Endodermal cell (in vitro differentiated cells): ENCODE data around the gene TULP4. TPM values are rescaled to one million over a fixed set of nuclear protein-coding genes. Genes with fewer than 3 reads are reported as not detected.

ENCODE experiments used
- DNase-seq: peaks from one replicate; pipeline ENCODE4 v3.0.0-alpha.2; 2017
- H3K27ac ChIP-seq: 2 replicates; pipeline ENCODE4 v1.5.1; 2013; ENCODE audit warnings: mild to moderate bottlenecking, low read depth, low read length, moderate library complexity
- H3K27me3 ChIP-seq: 2 replicates; pipeline ENCODE4 v1.6.1; 2013; ENCODE audit warnings: mild to moderate bottlenecking, low read length, moderate library complexity; ENCODE audit not compliant: insufficient read depth, control insufficient read depth, poor library complexity, severe bottlenecking
- H3K36me3 ChIP-seq: 2 replicates; pipeline ENCODE4 v1.7.0; 2013; ENCODE audit warnings: mild to moderate bottlenecking, low read length, moderate library complexity; ENCODE audit not compliant: control insufficient read depth, insufficient read depth
- H3K4me1 ChIP-seq: one replicate; pipeline ENCODE4 v1.7.0; 2013; ENCODE audit warnings: low read length; ENCODE audit not compliant: control insufficient read depth, insufficient read depth
- H3K4me3 ChIP-seq: 2 replicates; pipeline ENCODE4 v1.5.1; 2013; ENCODE audit warnings: mild to moderate bottlenecking, low read length, moderate library complexity
- H3K9ac ChIP-seq: 2 replicates; pipeline ENCODE4 v1.6.1; 2013; ENCODE audit warnings: mild to moderate bottlenecking, low read length, moderate library complexity; ENCODE audit not compliant: poor library complexity, severe bottlenecking; ENCODE audit errors: extremely low read depth
- H3K9me3 ChIP-seq: 2 replicates; pipeline ENCODE4 v1.6.1; 2013; ENCODE audit warnings: mild to moderate bottlenecking, low read length, moderate library complexity; ENCODE audit not compliant: control insufficient read depth
- H3K27ac Mint-ChIP-seq: 2 replicates; pipeline ENCODE4 v1.8.0; 2020; ENCODE audit warnings: mixed read lengths
- H3K27me3 Mint-ChIP-seq: 2 replicates; pipeline ENCODE4 v1.8.0; 2021; ENCODE audit warnings: mild to moderate bottlenecking, mixed read lengths; ENCODE audit not compliant: insufficient read depth
- H3K36me3 Mint-ChIP-seq: 2 replicates; pipeline ENCODE4 v1.8.0; 2020; ENCODE audit warnings: low read depth, mixed read lengths
- H3K4me1 Mint-ChIP-seq: 2 replicates; pipeline ENCODE4 v1.8.0; 2020; ENCODE audit warnings: mixed read lengths
- H3K4me3 Mint-ChIP-seq: 2 replicates; pipeline ENCODE4 v1.8.0; 2020; ENCODE audit warnings: mild to moderate bottlenecking, moderate library complexity, mixed read lengths
- H3K9me3 Mint-ChIP-seq: 2 replicates; pipeline ENCODE4 v1.8.0; 2020; ENCODE audit warnings: mild to moderate bottlenecking, mixed read lengths
- WGBS, 2 experiments: methylation state at CpG; one replicate each; pipeline versions ENCODE4 v1.1.5 to v1.1.7; 2013; ENCODE audit warnings: missing lambda C conversion rate in 2 of 2, mixed read lengths in 1 of 2; ENCODE audit not compliant: insufficient coverage in 1 of 2, insufficient read length in 1 of 2; 5-methylcytosine and 5-hydroxymethylcytosine counted together
- total RNA-seq, 2 donors: library from RNA; stranded (reverse); fragmentation: NEBNext Ultra II Directional in 1 of 2; extraction: Animal tissue kit (Norgen Biotek cat#: 25700) in 1 of 2; gene quantifications; 2 replicates in 1 of 2; 3 replicates in 1 of 2; pipeline ENCODE4 v1.2.1, GENCODE V29; 2021
- TF ChIP-seq, protein P1 (sequence below): fragments of 200-600 bp; sonication (generic); conservative IDR thresholded peaks from 2 replicates; pipeline ENCODE4 v1.5.0; 2021; ENCODE audit warnings: antibody characterized with exemption, mild to moderate bottlenecking

TULP4 gene
- total RNA-seq, 2 donors from 2014 or later: 102 to 103 TPM

DNA sequence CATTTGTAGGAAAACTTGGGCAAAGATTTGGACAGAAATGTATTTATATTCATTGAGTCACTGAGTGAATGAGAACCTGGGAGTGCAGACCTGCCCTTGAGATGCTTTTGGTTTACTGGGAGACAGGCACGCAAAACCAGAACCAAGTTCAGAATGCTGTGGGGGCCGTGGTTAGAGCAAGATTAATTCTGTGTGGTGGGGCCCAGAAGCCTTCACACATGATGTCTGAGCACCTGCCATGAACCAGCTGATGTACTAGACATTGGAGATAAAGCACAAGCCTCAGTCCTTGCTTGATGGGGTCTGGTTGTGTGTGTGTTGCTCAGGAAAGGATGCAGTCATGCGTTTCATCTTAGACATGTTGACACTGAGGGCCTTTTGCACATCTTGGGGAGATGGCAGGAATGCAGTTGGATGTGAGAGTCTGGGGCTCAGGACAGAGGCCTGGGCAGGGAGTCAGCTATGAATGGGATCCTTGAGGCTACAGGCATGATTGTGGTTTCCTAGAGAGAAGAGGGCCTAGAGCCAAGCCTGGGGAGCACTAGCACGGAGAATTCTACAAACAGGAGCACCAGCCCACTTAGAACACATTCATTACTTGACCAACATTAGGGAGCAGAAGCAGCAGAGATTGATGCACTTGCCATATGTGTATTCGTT, 133.3 kb downstream of the TULP4 start:
- H3K36me3 ChIP-seq: peaks cover 50% of the 10 kb centered on the region
- peaks cover 22% of the 10 kb centered on the region for H3K36me3 Mint-ChIP-seq
- no peak overlapping the region for H3K4me3 Mint-ChIP-seq
- H3K4me1 Mint-ChIP-seq: no peaks in the 10 kb centered on the region
- TF ChIP-seq, protein P1, sequence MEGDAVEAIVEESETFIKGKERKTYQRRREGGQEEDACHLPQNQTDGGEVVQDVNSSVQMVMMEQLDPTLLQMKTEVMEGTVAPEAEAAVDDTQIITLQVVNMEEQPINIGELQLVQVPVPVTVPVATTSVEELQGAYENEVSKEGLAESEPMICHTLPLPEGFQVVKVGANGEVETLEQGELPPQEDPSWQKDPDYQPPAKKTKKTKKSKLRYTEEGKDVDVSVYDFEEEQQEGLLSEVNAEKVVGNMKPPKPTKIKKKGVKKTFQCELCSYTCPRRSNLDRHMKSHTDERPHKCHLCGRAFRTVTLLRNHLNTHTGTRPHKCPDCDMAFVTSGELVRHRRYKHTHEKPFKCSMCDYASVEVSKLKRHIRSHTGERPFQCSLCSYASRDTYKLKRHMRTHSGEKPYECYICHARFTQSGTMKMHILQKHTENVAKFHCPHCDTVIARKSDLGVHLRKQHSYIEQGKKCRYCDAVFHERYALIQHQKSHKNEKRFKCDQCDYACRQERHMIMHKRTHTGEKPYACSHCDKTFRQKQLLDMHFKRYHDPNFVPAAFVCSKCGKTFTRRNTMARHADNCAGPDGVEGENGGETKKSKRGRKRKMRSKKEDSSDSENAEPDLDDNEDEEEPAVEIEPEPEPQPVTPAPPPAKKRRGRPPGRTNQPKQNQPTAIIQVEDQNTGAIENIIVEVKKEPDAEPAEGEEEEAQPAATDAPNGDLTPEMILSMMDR: no peak
- H3K4me3 ChIP-seq: no peak overlapping the region
- H3K9me3 Mint-ChIP-seq: no peaks in the 10 kb centered on the region
- no peak overlapping the region for H3K9ac ChIP-seq
- H3K27me3 ChIP-seq: no peaks in the 10 kb centered on the region
- H3K27me3 Mint-ChIP-seq: no peaks in the 10 kb centered on the region
- H3K27ac ChIP-seq: no peak overlapping the region
- H3K27ac Mint-ChIP-seq: no peak overlapping the region
- no peaks in the 10 kb centered on the region for H3K9me3 ChIP-seq
- DNase-seq: no peak
- H3K4me1 ChIP-seq: no peaks in the 10 kb centered on the region
- 91 to 96% methylated on average over 4 to 5 of the region's 5 CpGs for WGBS, 2 experiments

- H3K4me1 Mint-ChIP-seq: peaks cover 20% of the 10 kb centered on the region
- no peaks in the 10 kb centered on the region for H3K9me3 ChIP-seq
- no peak overlapping the region for H3K27ac Mint-ChIP-seq
- H3K9ac ChIP-seq: no peak overlapping the region
- no peak overlapping the region for H3K4me3 ChIP-seq
- 94 to 96% methylated on average over 8 to 14 of the region's 14 CpGs for WGBS, 2 experiments
- TF ChIP-seq, protein P1: no peak
- H3K27ac ChIP-seq: no peak overlapping the region
- DNase-seq: no peak
- peaks cover 9% of the 10 kb centered on the region for H3K4me1 ChIP-seq
- peaks cover 17% of the 10 kb centered on the region for H3K36me3 Mint-ChIP-seq
- H3K27me3 Mint-ChIP-seq: no peaks in the 10 kb centered on the region
- H3K4me3 Mint-ChIP-seq: no peak overlapping the region
- no peaks in the 10 kb centered on the region for H3K27me3 ChIP-seq
- H3K36me3 ChIP-seq: peaks cover 36% of the 10 kb centered on the region
- no peaks in the 10 kb centered on the region for H3K9me3 Mint-ChIP-seq
Measured at GRCh38 chr6:158448856-158449255, 136.6 kb downstream of the TULP4 start.

GRCh38 chr6:158452191-158452590, 139.9 kb downstream of the TULP4 start:
- H3K27me3 Mint-ChIP-seq: no peaks in the 10 kb centered on the region
- Histone ChIP-seq H3K36me3 (peaks cover 41% of the 10 kb centered on the region), H3K4me3 (no peak overlapping the region), H3K9ac (no peak overlapping the region), H3K4me1 (peaks cover 9% of the 10 kb centered on the region), H3K27me3 (no peaks in the 10 kb centered on the region), H3K9me3 (no peaks in the 10 kb centered on the region), H3K27ac (no peak overlapping the region)
- WGBS, 2 experiments: 91 to 96% methylated on average over 7 of the region's 7 CpGs
- peaks cover 20% of the 10 kb centered on the region for H3K4me1 Mint-ChIP-seq
- H3K4me3 Mint-ChIP-seq: no peak overlapping the region
- DNase-seq: peak; percentile 54
- no peak overlapping the region for H3K27ac Mint-ChIP-seq
- TF ChIP-seq, protein P1: no peak
- H3K36me3 Mint-ChIP-seq: peaks cover 34% of the 10 kb centered on the region
- H3K9me3 Mint-ChIP-seq: no peaks in the 10 kb centered on the region
